Putamen (tissue), 1 donor: Measurements from ENCODE around the gene SPPL2C.

Experiments
- DNase-seq: peaks from one replicate; pipeline ENCODE4 v3.0.0-alpha.2; 2016; ENCODE audit warnings: low spot score

Gene SPPL2C

DNA sequence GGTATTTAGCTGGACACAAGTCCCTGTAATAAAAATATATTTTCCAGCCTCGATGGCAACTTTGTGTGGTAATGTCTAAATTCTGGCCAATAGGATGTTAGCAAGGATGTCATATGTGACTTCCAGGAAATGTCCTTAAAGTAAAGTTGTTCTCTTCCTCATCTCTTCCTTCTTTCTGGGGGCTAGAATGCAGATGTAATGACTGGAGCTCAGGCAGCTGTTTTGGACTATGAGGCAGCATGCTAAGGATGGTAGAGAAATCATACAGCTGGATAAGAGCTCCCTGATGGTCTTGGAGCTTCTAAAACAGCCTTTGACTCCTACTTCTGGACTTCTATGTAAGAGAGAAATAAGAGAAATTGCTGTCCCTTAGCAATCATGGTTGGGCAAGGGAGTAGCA, 32.8 kb downstream of the SPPL2C start:
- no peak for DNase-seq

DNA sequence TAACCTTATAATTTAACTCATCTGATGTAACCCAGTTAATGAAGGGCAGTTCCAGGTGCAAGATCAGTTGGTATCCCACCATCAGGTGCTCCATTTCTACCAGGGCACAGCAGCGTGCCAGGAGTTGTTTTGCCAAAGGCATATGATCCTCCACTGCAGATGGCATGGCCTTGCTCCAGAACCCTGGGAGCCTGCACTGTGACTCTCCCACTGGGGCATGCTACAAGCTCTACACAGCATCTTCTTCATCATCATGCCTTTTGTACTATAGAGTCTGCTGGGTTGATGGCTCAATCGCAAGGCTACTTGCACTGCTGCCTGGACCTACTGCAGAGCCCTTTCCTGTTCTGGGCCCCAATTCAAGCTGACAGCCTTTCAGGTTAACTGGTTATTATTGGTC, 38.4 kb downstream of the SPPL2C start:
- no peak for DNase-seq

DNA sequence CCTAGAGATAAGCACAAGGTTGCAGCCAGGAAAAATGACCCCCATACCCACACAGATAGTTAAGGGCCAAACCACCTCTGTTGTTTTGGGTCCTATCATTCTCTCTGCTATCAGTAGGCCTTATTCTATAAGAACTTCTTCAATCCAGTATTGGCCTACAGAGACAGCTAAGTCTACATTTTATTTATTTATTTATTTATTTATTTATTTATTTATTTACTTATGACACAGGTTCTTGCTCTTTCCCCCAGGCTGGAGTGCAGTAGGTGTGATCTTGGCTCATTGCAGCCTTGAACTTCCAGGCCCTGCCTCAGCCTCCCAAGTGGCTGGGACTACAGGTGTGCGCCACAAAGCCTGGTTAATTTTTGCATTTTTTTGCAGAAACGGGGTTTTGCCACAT, 42.2 kb downstream of the SPPL2C start:
- no peak for DNase-seq

DNA sequence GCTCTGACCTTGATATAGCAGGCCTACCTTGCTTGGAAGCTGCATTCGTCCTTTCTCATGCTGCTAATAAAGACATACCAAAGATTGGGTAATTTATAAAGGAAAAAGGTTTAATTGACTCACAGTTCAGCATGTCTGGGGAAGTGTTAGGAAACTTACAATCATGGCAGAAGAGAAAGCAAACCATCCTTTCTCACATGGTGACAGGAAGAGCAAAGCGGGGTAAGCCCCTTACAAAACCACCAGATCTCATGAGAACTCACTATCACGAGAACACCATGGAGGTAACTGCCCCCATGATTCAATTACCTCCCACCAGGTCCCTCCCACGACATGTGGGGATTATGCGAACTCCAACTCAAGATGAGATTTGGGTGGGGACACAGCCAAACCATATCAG, 43.7 kb downstream of the SPPL2C start:
- DNase-seq: no peak

GRCh38 chr17:45889579-45889978, 44.9 kb downstream of the SPPL2C start:
- no peak for DNase-seq

DNA sequence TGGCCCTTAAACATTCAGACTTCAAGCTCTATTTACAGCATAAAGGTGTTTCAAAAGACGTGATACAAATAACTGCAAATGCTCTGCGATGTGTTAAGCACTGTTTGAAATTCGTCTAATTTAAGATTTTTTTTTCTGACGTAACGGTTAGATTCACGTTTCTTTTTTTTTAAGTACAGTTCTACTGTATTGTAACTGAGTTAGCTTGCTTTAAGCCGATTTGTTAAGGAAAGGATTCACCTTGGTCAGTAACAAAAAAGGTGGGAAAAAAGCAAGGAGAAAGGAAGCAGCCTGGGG, 49.0 kb downstream of the SPPL2C start:
- no peak for DNase-seq

- peak; percentile 96 for DNase-seq
These were observed 49.5 kb downstream of the SPPL2C start, which contains the start of gene MAPT for GRCh38 chr17:45894022-45894784. Gene MAPT, plus strand, starts transcription at chr17:45894554. Its CDS starts 67,784 bp downstream, at chr17:45962338.

DNA sequence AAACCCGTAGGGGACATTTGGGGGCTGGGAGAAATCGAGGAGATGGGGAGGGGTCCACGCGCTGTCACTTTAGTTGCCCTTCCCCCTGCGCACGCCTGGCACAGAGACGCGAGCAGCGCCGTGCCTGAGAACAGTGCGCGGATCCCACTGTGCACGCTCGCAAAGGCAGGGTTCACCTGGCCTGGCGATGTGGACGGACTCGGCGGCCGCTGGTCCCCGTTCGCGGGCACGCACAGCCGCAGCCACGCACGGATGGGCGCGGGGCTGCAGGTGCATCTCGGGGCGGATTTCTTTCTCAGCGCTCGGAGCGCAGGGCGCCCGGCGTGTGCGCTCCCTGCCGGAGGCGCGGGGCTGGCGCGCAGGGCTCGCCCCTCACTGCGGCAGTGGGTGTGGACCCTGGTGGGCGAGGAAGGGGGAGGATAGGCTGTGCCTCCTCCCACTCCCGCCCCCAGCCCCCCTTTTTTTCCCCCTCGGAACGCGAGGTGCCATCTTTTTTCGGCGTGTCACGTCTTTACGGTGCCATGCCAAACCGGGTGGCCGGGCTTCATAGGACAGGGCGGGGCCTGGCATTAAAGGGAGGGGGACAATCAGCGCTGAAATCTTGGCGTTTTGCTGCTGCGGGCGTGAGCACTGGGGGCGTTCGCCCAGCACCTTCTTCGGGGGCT, 50.8 kb downstream of the SPPL2C start:
- peak; percentile 78 for DNase-seq

DNA sequence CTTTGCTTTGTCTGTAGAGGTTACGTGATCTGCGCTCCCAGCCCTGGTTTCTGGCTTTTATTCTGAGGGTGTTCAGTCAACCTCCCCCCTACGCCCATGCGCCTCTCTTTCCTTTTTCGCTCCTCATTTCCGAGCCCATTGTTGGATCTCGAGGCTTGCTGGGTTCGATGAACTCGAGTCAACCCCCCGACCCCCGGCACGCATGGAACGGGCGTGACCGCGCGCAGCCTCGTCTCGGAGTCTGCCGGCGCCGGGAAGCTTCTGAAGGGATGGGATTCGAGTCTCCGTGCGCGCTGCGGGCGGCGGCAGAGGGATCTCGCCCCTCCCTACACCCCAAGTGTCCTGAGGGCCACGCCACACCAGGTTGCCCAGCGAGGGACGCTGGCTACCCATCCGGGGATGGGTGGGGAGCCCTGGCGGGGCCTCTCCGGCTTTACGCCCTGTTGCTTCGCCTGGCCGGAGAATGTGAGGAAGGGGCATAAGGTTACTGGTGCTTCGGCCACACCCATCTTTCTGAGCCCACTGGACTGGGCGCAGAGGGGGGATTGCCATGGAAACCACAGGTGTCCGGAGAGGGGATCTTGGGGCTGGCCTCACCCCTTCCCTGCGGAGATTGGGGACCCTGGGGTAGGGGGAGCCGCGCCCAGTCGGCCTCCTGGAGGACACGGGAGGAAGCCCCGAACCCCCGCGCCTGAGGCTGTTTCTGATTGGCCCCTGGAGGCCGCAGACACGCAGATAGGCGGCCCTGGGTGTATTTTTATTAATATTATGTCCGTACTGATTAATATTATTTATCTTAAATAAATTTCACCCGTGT, 51.5 kb downstream of the SPPL2C start:
- DNase-seq: no peak
